ENCODE results near the gene HOXA9.

DNA sequence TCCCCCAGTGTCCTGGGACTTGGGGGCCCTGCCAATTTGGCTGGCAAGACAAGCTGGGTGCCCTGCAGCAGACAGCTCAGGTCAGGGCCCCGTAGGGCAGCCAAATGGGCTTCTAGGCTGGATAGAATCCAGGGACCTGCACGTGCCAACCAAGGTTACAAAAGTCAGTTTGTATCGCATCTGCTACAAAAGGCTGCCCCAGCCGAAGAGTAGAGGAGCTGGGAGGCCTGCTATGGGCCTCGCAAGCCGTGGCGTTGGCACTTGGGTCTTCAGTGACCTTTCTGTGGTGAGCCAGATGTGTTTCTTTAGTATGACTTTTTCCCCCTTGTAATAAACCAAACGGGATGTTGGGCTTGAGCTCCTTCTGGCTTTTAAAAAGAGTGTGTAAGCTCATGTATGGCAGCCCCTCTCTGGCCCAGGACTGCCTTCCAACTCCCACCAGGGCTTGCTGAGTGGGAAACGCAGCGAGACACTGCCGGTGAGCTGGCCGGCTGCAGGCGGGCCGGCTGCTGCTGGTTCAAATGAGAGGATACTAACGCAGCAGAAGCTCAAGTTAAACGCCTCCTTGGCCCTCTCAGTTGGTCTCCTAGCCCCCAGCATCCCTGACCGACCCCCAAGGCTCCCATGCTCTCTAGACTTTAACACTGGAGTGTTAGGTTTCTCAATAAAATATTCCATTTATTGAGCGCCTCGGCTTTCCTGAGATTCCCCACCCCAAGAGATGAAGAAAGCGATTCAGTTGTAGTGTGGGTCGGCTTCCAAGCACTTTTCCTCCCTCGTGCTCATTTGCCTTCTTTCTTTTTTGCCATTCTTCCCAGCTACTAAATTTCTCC, 11.8 kb upstream of the HOXA9 start:
- TF ChIP-seq POLR2A (IDR thresholded peaks at IDR 0.05; ENCODE audit: low read depth, low read length): no peak
- TF ChIP-seq NFE2L2 (IDR thresholded peaks at IDR 0.05; ENCODE audit: low read depth, low read length): no peak
- TF ChIP-seq, protein P1, sequence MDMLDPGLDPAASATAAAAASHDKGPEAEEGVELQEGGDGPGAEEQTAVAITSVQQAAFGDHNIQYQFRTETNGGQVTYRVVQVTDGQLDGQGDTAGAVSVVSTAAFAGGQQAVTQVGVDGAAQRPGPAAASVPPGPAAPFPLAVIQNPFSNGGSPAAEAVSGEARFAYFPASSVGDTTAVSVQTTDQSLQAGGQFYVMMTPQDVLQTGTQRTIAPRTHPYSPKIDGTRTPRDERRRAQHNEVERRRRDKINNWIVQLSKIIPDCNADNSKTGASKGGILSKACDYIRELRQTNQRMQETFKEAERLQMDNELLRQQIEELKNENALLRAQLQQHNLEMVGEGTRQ (IDR thresholded peaks at IDR 0.05; ENCODE audit: low read depth, low read length): no peak
- TF ChIP-seq CEBPB (IDR thresholded peaks at IDR 0.05; ENCODE audit: low read depth, low read length): no peak
- TF ChIP-seq CTCF (conservative IDR thresholded peaks at IDR 0.05; ENCODE audit: low read depth, low read length): no peak
- no peak for TF ChIP-seq BHLHE40 (IDR thresholded peaks at IDR 0.05; ENCODE audit: low read depth, low read length)
- TF ChIP-seq CHD1 (IDR thresholded peaks at IDR 0.05; ENCODE audit: low read depth, low read length): no peak
- no peak for TF ChIP-seq MXI1 (IDR thresholded peaks at IDR 0.05; ENCODE audit: borderline replicate concordance, low read depth, low read length)
- TF ChIP-seq SMC3 (IDR thresholded peaks at IDR 0.05; ENCODE audit: low read depth, low read length): no peak
- no peak for TF ChIP-seq MAZ (IDR thresholded peaks at IDR 0.05; ENCODE audit: borderline replicate concordance, low read depth, low read length)
- TF ChIP-seq RFX5 (IDR thresholded peaks at IDR 0.05; ENCODE audit: low read depth, low read length): no peak
- no peak for TF ChIP-seq MAFK (IDR thresholded peaks at IDR 0.05; ENCODE audit: low read depth, low read length)
- no peak for TF ChIP-seq RCOR1 (IDR thresholded peaks at IDR 0.05; ENCODE audit: insufficient replicate concordance, low read length)
- TF ChIP-seq FOS (IDR thresholded peaks at IDR 0.05; ENCODE audit: low read depth, low read length): no peak

Measured in IMR-90 (cell line).